Measurements from ENCODE around the gene TMEM236. TPM values are rescaled to one million over a fixed set of nuclear protein-coding genes. Genes with fewer than 3 reads are reported as not detected.

The TMEM236 gene
- total and polyA plus RNA-seq, 4 donors = 0.37 to 2.1 (median 0.70) TPM

GRCh38 chr10:17782921-17783665, 31.1 kb downstream of the TMEM236 start:
- H3K4me3 ChIP-seq = no peak overlapping the region
- H3K9ac ChIP-seq (ENCODE audit: insufficient read depth in 1 of 2, low read length in 2 of 2) = no peak overlapping the region
- DNase-seq = peak; percentile 26 to 37 (median 35)
- H3K4me1 ChIP-seq (ENCODE audit: control insufficient read depth in 5 of 5, insufficient read depth in 5 of 5, low read length in 5 of 5) = peaks cover 0 to 10% (median 6%) of the 10 kb centered on the region in 5 donors
- H3K27me3 ChIP-seq (ENCODE audit: control insufficient read depth in 3 of 3, insufficient read depth in 3 of 3, low read length in 2 of 3) = no peaks in the 10 kb centered on the region
- H3K27ac ChIP-seq (ENCODE audit: low read depth in 1 of 2, low read length in 1 of 2) = no peak overlapping the region
- no peak for ATAC-seq (ENCODE audit: insufficient read depth, low FRiP score)
- no peaks in the 10 kb centered on the region for H3K9me3 ChIP-seq (ENCODE audit: control insufficient read depth in 4 of 4, insufficient read depth in 3 of 4, low read length in 3 of 4)
- WGBS, 2 donors = 61 to 65% methylated on average over 16 of the region's 16 CpGs
- no peaks in the 10 kb centered on the region for H3K36me3 ChIP-seq (ENCODE audit: control insufficient read depth in 4 of 4, insufficient read depth in 4 of 4, low read length in 4 of 4)
- TF ChIP-seq, protein P1, sequence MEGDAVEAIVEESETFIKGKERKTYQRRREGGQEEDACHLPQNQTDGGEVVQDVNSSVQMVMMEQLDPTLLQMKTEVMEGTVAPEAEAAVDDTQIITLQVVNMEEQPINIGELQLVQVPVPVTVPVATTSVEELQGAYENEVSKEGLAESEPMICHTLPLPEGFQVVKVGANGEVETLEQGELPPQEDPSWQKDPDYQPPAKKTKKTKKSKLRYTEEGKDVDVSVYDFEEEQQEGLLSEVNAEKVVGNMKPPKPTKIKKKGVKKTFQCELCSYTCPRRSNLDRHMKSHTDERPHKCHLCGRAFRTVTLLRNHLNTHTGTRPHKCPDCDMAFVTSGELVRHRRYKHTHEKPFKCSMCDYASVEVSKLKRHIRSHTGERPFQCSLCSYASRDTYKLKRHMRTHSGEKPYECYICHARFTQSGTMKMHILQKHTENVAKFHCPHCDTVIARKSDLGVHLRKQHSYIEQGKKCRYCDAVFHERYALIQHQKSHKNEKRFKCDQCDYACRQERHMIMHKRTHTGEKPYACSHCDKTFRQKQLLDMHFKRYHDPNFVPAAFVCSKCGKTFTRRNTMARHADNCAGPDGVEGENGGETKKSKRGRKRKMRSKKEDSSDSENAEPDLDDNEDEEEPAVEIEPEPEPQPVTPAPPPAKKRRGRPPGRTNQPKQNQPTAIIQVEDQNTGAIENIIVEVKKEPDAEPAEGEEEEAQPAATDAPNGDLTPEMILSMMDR (IDR thresholded peaks at IDR 0.05; ENCODE audit: control extremely low read depth, extremely low read depth) = no peak

DNA sequence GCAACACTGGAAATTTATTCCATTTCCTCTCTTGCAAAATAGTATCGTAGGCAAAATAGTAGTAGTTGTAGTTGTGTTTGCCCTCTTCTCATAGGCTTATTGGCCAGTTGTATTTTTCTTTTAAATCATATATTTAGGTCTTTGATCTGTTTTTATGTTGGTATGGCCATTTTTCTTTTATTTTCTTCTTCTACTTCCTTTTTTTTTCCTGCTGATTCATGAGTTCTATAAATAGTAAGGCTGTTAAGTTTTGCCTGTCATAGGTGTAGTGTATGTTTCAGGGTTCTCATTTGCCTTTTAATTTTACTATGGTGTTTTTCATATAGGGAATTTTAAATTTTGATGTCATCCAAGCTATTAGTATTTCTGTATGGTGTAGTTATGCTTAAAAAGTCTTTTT, 31.8 kb downstream of the TMEM236 start:
- ATAC-seq (ENCODE audit: insufficient read depth, low FRiP score) (no peak), DNase-seq (no peak)
- Histone ChIP-seq H3K27ac (ENCODE audit: low read depth in 1 of 2, low read length in 1 of 2) (no peak overlapping the region), H3K27me3 (ENCODE audit: control insufficient read depth in 3 of 3, insufficient read depth in 3 of 3, low read length in 2 of 3) (no peaks in the 10 kb centered on the region), H3K4me3 (no peak overlapping the region), H3K36me3 (ENCODE audit: control insufficient read depth in 4 of 4, insufficient read depth in 4 of 4, low read length in 4 of 4) (no peaks in the 10 kb centered on the region), H3K9ac (ENCODE audit: insufficient read depth in 1 of 2, low read length in 2 of 2) (no peak overlapping the region), H3K9me3 (ENCODE audit: control insufficient read depth in 4 of 4, insufficient read depth in 3 of 4, low read length in 3 of 4) (no peaks in the 10 kb centered on the region), H3K4me1 (ENCODE audit: control insufficient read depth in 5 of 5, insufficient read depth in 5 of 5, low read length in 5 of 5) (peaks cover 0 to 10% (median 6%) of the 10 kb centered on the region in 5 donors)
- 6 to 33% methylated on average over 1 of the region's 1 CpG for WGBS, 2 donors
- TF ChIP-seq, protein P1 (IDR thresholded peaks at IDR 0.05; ENCODE audit: control extremely low read depth, extremely low read depth) = no peak

GRCh38 chr10:17784688-17785087, 32.7 kb downstream of the TMEM236 start:
- Histone ChIP-seq H3K36me3 (ENCODE audit: control insufficient read depth in 4 of 4, insufficient read depth in 4 of 4, low read length in 4 of 4) (no peaks in the 10 kb centered on the region), H3K9me3 (ENCODE audit: control insufficient read depth in 4 of 4, insufficient read depth in 3 of 4, low read length in 3 of 4) (no peaks in the 10 kb centered on the region), H3K27ac (ENCODE audit: low read depth in 1 of 2, low read length in 1 of 2) (no peak overlapping the region), H3K27me3 (ENCODE audit: control insufficient read depth in 3 of 3, insufficient read depth in 3 of 3, low read length in 2 of 3) (no peaks in the 10 kb centered on the region), H3K4me1 (ENCODE audit: control insufficient read depth in 5 of 5, insufficient read depth in 5 of 5, low read length in 5 of 5) (peaks cover 0 to 10% (median 5%) of the 10 kb centered on the region in 5 donors), H3K4me3 (no peak overlapping the region), H3K9ac (ENCODE audit: insufficient read depth in 1 of 2, low read length in 2 of 2) (no peak overlapping the region)
- WGBS, 2 donors = 57 to 73% methylated on average over 3 of the region's 3 CpGs
- ATAC-seq (ENCODE audit: insufficient read depth, low FRiP score) (no peak), DNase-seq (no peak)
- TF ChIP-seq, protein P1 (IDR thresholded peaks at IDR 0.05; ENCODE audit: control extremely low read depth, extremely low read depth) = no peak

Measured in lung (tissue), 12 donors.